Neural progenitor cell (in vitro differentiated cells): ENCODE measurements around the gene SPATA12.

Experiments used
- CTCF ChIP-seq: fragments of 200-600 bp; sonication (generic); IDR thresholded peaks from 2 replicates; pipeline ENCODE4 v1.5.1; 2017; ENCODE audit warnings: antibody characterized with exemption, mild to moderate bottlenecking
- EZH2 ChIP-seq: fragments of 200-600 bp; sonication (generic); IDR thresholded peaks from 2 replicates; pipeline ENCODE4 v1.6.1; 2017; ENCODE audit warnings: antibody characterized with exemption, mild to moderate bottlenecking, moderate library complexity
- EZH2phosphoT487 ChIP-seq: fragments of 200-600 bp; sonication (generic); IDR thresholded peaks from 2 replicates; pipeline ENCODE4 v1.6.1; 2017; ENCODE audit warnings: antibody characterized with exemption

- TF ChIP-seq CTCF = no peak
- no peak for TF ChIP-seq EZH2phosphoT487
- TF ChIP-seq EZH2 = no peak
Measured at GRCh38 chr3:57089043-57089442, 28.6 kb downstream of the SPATA12 start.
